Brain microvascular endothelial cell (primary cell): ENCODE results near the gene ZNF497.

Experiments used
- DNase-seq: peaks from one replicate; pipeline ENCODE4 v3.0.0-alpha.2; 2020
- H3K27ac ChIP-seq: fragments of 250-450 bp; sonication (Bioruptor Pico); 2 replicates; pipeline ENCODE4 v1.5.1; 2020; ENCODE audit warnings: mild to moderate bottlenecking, moderate library complexity
- H3K27me3 ChIP-seq: fragments of 250-450 bp; sonication (Bioruptor Pico); replicated peaks from 2 replicates; pipeline ENCODE4 v1.5.1; 2020; ENCODE audit warnings: mild to moderate bottlenecking
- H3K36me3 ChIP-seq: fragments of 250-450 bp; sonication (Bioruptor Pico); replicated peaks from 2 replicates; pipeline ENCODE4 v1.5.1; 2020; ENCODE audit warnings: mild to moderate bottlenecking
- H3K4me3 ChIP-seq: 2 replicates; pipeline ENCODE4 v1.5.1; 2011; ENCODE audit warnings: low read depth, mild to moderate bottlenecking, control low read depth, low read length, moderate library complexity
- CTCF ChIP-seq: IDR thresholded peaks from 2 replicates; pipeline ENCODE4 v1.5.1; 2011; ENCODE audit warnings: low read depth, mild to moderate bottlenecking, moderate library complexity, low read length, control low read depth, inconsistent platforms; ENCODE audit errors: missing control alignments
- in situ Hi-C: cut with HindIII; loops from 2 replicates; pipeline ENCODE4 v1.10.0; 2017; ENCODE audit warnings: low sequenced_read_pairs, low pct_ligation_motif_present

Gene ZNF497

GRCh38 chr19:58332697-58333096, 29.9 kb downstream of the ZNF497 start:
- no peak for TF ChIP-seq CTCF
- H3K27me3 ChIP-seq: no peaks in the 10 kb centered on the region
- in situ Hi-C loops: no loop called here
- no peak overlapping the region for H3K4me3 ChIP-seq
- DNase-seq: no peak
- peaks cover 13% of the 10 kb centered on the region for H3K36me3 ChIP-seq
- H3K27ac ChIP-seq: no peak overlapping the region

GRCh38 chr19:58330458-58330857, 32.1 kb downstream of the ZNF497 start:
- TF ChIP-seq CTCF: no peak
- H3K27ac ChIP-seq: peak overlapping the region; percentile 54
- H3K4me3 ChIP-seq: no peak overlapping the region
- in situ Hi-C loops: no loop called here
- DNase-seq: peak; percentile 59
- no peaks in the 10 kb centered on the region for H3K27me3 ChIP-seq
- peaks cover 9% of the 10 kb centered on the region for H3K36me3 ChIP-seq

- H3K36me3 ChIP-seq: no peaks in the 10 kb centered on the region
- no peak overlapping the region for H3K27ac ChIP-seq
- no peak for DNase-seq
- H3K27me3 ChIP-seq: no peaks in the 10 kb centered on the region
- no peak overlapping the region for H3K4me3 ChIP-seq
- TF ChIP-seq CTCF: peak; percentile 22
- in situ Hi-C loops: no loop called here
These were observed 33.6 kb downstream of the ZNF497 start for GRCh38 chr19:58328999-58329398.

GRCh38 chr19:58326914-58327726, 35.4 kb downstream of the ZNF497 start, which contains the start of gene ZSCAN22:
TSS of gene ZSCAN22 (plus strand) at chr19:58326994. CDS start at chr19:58334803, 7,809 bp downstream.
- peak; percentile 97 for DNase-seq
- H3K36me3 ChIP-seq: peaks cover 3% of the 10 kb centered on the region
- H3K27me3 ChIP-seq: no peaks in the 10 kb centered on the region
- peak within 1 kb of the TSS; percentile 86 for H3K27ac ChIP-seq
- H3K4me3 ChIP-seq: peak within 1 kb of the TSS; percentile 99
- TF ChIP-seq CTCF: no peak
- in situ Hi-C loops: no loop called here

GRCh38 chr19:58326501-58326913, 36.0 kb downstream of the ZNF497 start:
- in situ Hi-C loops: no loop called here
- Histone ChIP-seq H3K27ac (peak overlapping the region; percentile 86), H3K27me3 (no peaks in the 10 kb centered on the region), H3K4me3 (peak overlapping the region; percentile 99), H3K36me3 (peaks cover 3% of the 10 kb centered on the region)
- no peak for DNase-seq
- no peak for TF ChIP-seq CTCF
